ENCODE data around the gene SEMA4C. TPM values are rescaled to one million over a fixed set of nuclear protein-coding genes. Genes with fewer than 3 reads are reported as not detected.

SEMA4C gene
- total and polyA plus RNA-seq, 2 of the 4 experiments (the other 2 are of a cell fraction) = 15.8 to 24.3 TPM

DNA sequence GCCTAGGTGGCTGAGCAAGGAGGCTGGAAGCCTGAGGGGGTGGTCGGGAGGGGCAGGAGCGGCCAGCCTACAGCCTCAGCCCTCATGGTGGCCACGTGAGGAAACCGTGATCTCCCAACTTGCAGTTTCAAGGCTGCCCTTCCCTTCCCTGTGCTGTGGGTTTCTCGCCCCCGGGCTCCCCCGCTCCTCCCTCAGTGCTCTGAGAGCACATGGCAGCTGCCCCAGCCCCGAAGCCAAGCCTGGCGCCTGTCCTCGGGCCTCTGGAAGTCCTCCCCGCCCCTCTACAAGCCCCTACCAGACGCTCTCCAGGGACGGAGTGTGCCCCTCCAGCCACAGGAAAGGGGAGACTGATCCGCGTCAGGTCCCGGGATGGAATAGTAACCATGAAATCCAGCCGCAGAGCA, 25.5 kb downstream of the SEMA4C start:
- no peak overlapping the region for H2BK120ac ChIP-seq (ENCODE audit: low read depth, low read length)
- H2BK20ac ChIP-seq (ENCODE audit: low read depth, low read length) = no peak overlapping the region
- H3K27ac ChIP-seq (ENCODE audit: insufficient read depth, low read length) = no peak overlapping the region
- H3K4me2 ChIP-seq (ENCODE audit: low read depth, low read length) = no peak overlapping the region
- H3K56ac ChIP-seq (ENCODE audit: extremely low read depth, insufficient read depth, low read length) = no peak overlapping the region
- no peak overlapping the region for H3K9ac ChIP-seq (ENCODE audit: low read depth, low read length)
- H3K9me1 ChIP-seq (ENCODE audit: insufficient read depth, low read length) = no peaks in the 10 kb centered on the region
- CTCF ChIA-PET = no interaction called here
- H2AFZ ChIP-seq (replicated peaks; ENCODE audit: low read length, poor library complexity) = no peak overlapping the region
- no peak overlapping the region for H4K91ac ChIP-seq (ENCODE audit: insufficient read depth, low read depth, low read length)
- no peak for ATAC-seq (ENCODE audit: low read depth)
- TF ChIP-seq MAFK (IDR thresholded peaks at IDR 0.05; ENCODE audit: low read depth, low read length) (no peak), POLR2A (IDR thresholded peaks at IDR 0.05; ENCODE audit: low read depth, low read length) (no peak), SMC3 (IDR thresholded peaks at IDR 0.05; ENCODE audit: low read depth, low read length) (no peak), RAD21 (IDR thresholded peaks at IDR 0.05; ENCODE audit: low read length) (no peak), RFX5 (IDR thresholded peaks at IDR 0.05; ENCODE audit: low read depth, low read length) (no peak)
- no peaks in the 10 kb centered on the region for H3K9me3 ChIP-seq (ENCODE audit: control insufficient read depth, insufficient read depth, low read length)
- DNase-seq = no peak
- H2AK5ac ChIP-seq (ENCODE audit: low read depth, low read length) = no peak overlapping the region
- intact Hi-C loops (cut with micrococcal nuclease) = no loop called here
- no peak overlapping the region for H4K8ac ChIP-seq (ENCODE audit: low read depth in 2 of 2, low read length in 2 of 2)
- 75% methylated on average over 5 of the region's 17 CpGs; no CpG with 5 or more reads in 1 of the 2 experiments for WGBS, 2 experiments (ENCODE audit: extremely low coverage in 2 of 2, insufficient read length in 1 of 2)
- no peak overlapping the region for H4K5ac ChIP-seq (ENCODE audit: low read depth, low read length)
- no peak overlapping the region for H2BK5ac ChIP-seq (ENCODE audit: low read depth, low read length, poor library complexity, severe bottlenecking)
- H3K4me1 ChIP-seq (ENCODE audit: control insufficient read depth, insufficient read depth, low read length) = no peaks in the 10 kb centered on the region
- H4K20me1 ChIP-seq (ENCODE audit: insufficient read depth, low read length) = no peaks in the 10 kb centered on the region; the same call in 1 of the 2 replicates
- H2BK15ac ChIP-seq (ENCODE audit: low read depth, low read length) = no peak overlapping the region
- in situ Hi-C loops (cut with MboI; ENCODE audit: low sequenced_read_pairs) = no loop called here
- dilution Hi-C loops (cut with HindIII; ENCODE audit: low sequenced_read_pairs, unreplicated experiment) = no loop called here
- H3K23ac ChIP-seq (ENCODE audit: low read depth, low read length) = no peak overlapping the region
- POLR2A ChIA-PET (ENCODE audit: unreplicated experiment) = no interaction called here
- no peaks in the 10 kb centered on the region for H3K79me1 ChIP-seq (ENCODE audit: low read depth in 1 of 2, low read length in 2 of 2)
- H3K4ac ChIP-seq (ENCODE audit: low read depth, low read length) = no peak overlapping the region
- no TSS peak for BruUV-seq (replicated peaks)
- H3K4me3 ChIP-seq (ENCODE audit: insufficient read depth, low read depth, low read length) = no peak overlapping the region
- H3K14ac ChIP-seq (replicated peaks; ENCODE audit: low read depth, low read length) = no peak overlapping the region
- H3K36me3 ChIP-seq (ENCODE audit: control insufficient read depth, insufficient read depth, low read length) = peaks cover 11% of the 10 kb centered on the region
- H2AK9ac ChIP-seq (replicated peaks; ENCODE audit: low read depth, low read length, poor library complexity) = no peak overlapping the region
- no peaks in the 10 kb centered on the region for H3K27me3 ChIP-seq (ENCODE audit: control insufficient read depth, insufficient read depth, low read length)
- H3K18ac ChIP-seq (ENCODE audit: low read depth, low read length) = no peak overlapping the region
